HepG2 (cell line): Measurements from ENCODE around the gene ORC4. TPM values are rescaled to one million over a fixed set of nuclear protein-coding genes. Genes with fewer than 3 reads are reported as not detected.

Experiments used
- CBX5 ChIP-seq: sonication (generic); formaldehyde crosslinking; IDR thresholded peaks from 2 replicates; pipeline ENCODE4 v1.4.0; 2020; ENCODE audit warnings: missing genetic modification reagents, borderline replicate concordance
- CENPX ChIP-seq: sonication (generic); formaldehyde crosslinking; IDR thresholded peaks from 2 replicates; pipeline ENCODE4 v1.9.0; 2021; ENCODE audit warnings: mild to moderate bottlenecking, missing genetic modification reagents, moderate library complexity
- FOXM1 ChIP-seq: sonication (generic); formaldehyde crosslinking; IDR thresholded peaks from 2 replicates; pipeline ENCODE4 v1.5.0; 2020; ENCODE audit warnings: missing genetic modification reagents
- MLLT10 ChIP-seq: sonication (generic); formaldehyde crosslinking; IDR thresholded peaks from 2 replicates; pipeline ENCODE4 v1.4.0; 2020; ENCODE audit warnings: missing genetic modification reagents
- MTF1 ChIP-seq: sonication (generic); formaldehyde crosslinking; IDR thresholded peaks from 2 replicates; pipeline ENCODE4 v1.5.0; 2020; ENCODE audit warnings: missing genetic modification reagents
- NAIF1 ChIP-seq: sonication (generic); formaldehyde crosslinking; IDR thresholded peaks from 2 replicates; pipeline ENCODE4 v1.5.0; 2020; ENCODE audit warnings: mild to moderate bottlenecking, missing genetic modification reagents, borderline replicate concordance
- NFE2 ChIP-seq: sonication (generic); formaldehyde crosslinking; IDR thresholded peaks from 2 replicates; pipeline ENCODE4 v1.4.0; 2020; ENCODE audit warnings: missing genetic modification reagents
- RFXANK ChIP-seq: IDR thresholded peaks from 2 replicates; pipeline ENCODE4 v1.6.1; 2016
- SP2 ChIP-seq: sonication (generic); formaldehyde crosslinking; IDR thresholded peaks from 2 replicates; pipeline ENCODE4 v1.5.1; 2020; ENCODE audit warnings: mild to moderate bottlenecking, missing genetic modification reagents
- U2AF2 ChIP-seq: fragments of 200-400 bp; formaldehyde crosslinking; IDR thresholded peaks from 2 replicates; pipeline ENCODE4 v1.6.1; 2017; ENCODE audit warnings: low read depth, mild to moderate bottlenecking, low read length
- ZFYVE20 ChIP-seq: sonication (generic); formaldehyde crosslinking; IDR thresholded peaks from 2 replicates; pipeline ENCODE4 v1.8.0; 2023; ENCODE audit warnings: low read depth, mild to moderate bottlenecking, moderate library complexity, missing genetic modification reagents, borderline replicate concordance
- ZNF256 ChIP-seq: sonication (generic); formaldehyde crosslinking; conservative IDR thresholded peaks from 2 replicates; pipeline ENCODE4 v1.4.0; 2020; ENCODE audit warnings: missing genetic modification reagents
- ZNF264 ChIP-seq: sonication (generic); formaldehyde crosslinking; IDR thresholded peaks from 2 replicates; pipeline ENCODE4 v1.4.0; 2020; ENCODE audit warnings: missing genetic modification reagents
- ZNF501 ChIP-seq: sonication (generic); formaldehyde crosslinking; IDR thresholded peaks from 2 replicates; pipeline ENCODE4 v1.5.1; 2020; ENCODE audit warnings: mild to moderate bottlenecking, moderate library complexity, missing genetic modification reagents
- ZNF530 ChIP-seq: sonication (generic); formaldehyde crosslinking; IDR thresholded peaks from 2 replicates; pipeline ENCODE4 v1.5.0; 2020; ENCODE audit warnings: low read depth, mild to moderate bottlenecking, missing genetic modification reagents
- ZNF710 ChIP-seq: sonication (generic); formaldehyde crosslinking; IDR thresholded peaks from 2 replicates; pipeline ENCODE4 v1.5.0; 2020; ENCODE audit warnings: mild to moderate bottlenecking, missing genetic modification reagents, borderline replicate concordance
- ZSCAN31 ChIP-seq: sonication (generic); formaldehyde crosslinking; IDR thresholded peaks from 2 replicates; pipeline ENCODE4 v1.5.0; 2020; ENCODE audit warnings: low read depth, mild to moderate bottlenecking, missing genetic modification reagents
- polyA plus RNA-seq, 8 experiments: library from polyadenylated mRNA; depleted of rRNA in 3 of 8; stranded (reverse) in 7 of 8; unstranded in 1 of 8; fragments of >200 nt; fragmentation: Illumina TruSeq in 4 of 8; extraction: Trizol in 4 of 8; gene quantifications; 2 replicates each; pipeline versions ENCODE4 v1.2.1 to v1.2.3, GENCODE V29; 2011 to 2016; ENCODE audit warnings: low read depth in 4 of 8, missing spikeins in 1 of 8, mixed read lengths in 1 of 8; ENCODE audit not compliant: insufficient read depth in 1 of 8
- total RNA-seq, 5 experiments: library from RNA; depleted of rRNA; stranded (reverse); fragments of >200 nt; fragmentation: Illumina TruSeq; extraction: Trizol; gene quantifications; 2 replicates each; pipeline ENCODE4 v1.2.3, GENCODE V29; 2016; ENCODE audit warnings: low read depth in 1 of 5
- TF ChIP-seq, protein P1 (sequence below): fragments of 450-650 bp; IDR thresholded peaks from 2 replicates; pipeline ENCODE4 v1.6.1; 2016
- TF ChIP-seq, protein P2 (sequence below): sonication (generic); formaldehyde crosslinking; IDR thresholded peaks from 2 replicates; pipeline ENCODE4 v1.5.0; 2020; ENCODE audit warnings: mild to moderate bottlenecking, missing genetic modification reagents
- TF ChIP-seq, protein P3 (sequence below): sonication (generic); formaldehyde crosslinking; IDR thresholded peaks from 2 replicates; pipeline ENCODE4 v1.9.0; 2021; ENCODE audit warnings: missing genetic modification reagents, mild to moderate bottlenecking, borderline replicate concordance
- TF ChIP-seq, protein P4 (sequence below): sonication (generic); formaldehyde crosslinking; IDR thresholded peaks from 2 replicates; pipeline ENCODE4 v1.8.0; 2022; ENCODE audit warnings: missing genetic modification reagents, mild to moderate bottlenecking, inconsistent platforms, borderline replicate concordance
- TF ChIP-seq, protein P5 (sequence below): IDR thresholded peaks from 2 replicates; pipeline ENCODE4 v1.6.1; 2016; ENCODE audit warnings: mild to moderate bottlenecking, missing biosample characterization, missing genetic modification reagents

Gene ORC4
- total and polyA plus RNA-seq, 2 of the 13 experiments (the other 11 are each of a cell fraction or from before 2014, with no cell fraction given) = 28.6 to 84.8 TPM

DNA sequence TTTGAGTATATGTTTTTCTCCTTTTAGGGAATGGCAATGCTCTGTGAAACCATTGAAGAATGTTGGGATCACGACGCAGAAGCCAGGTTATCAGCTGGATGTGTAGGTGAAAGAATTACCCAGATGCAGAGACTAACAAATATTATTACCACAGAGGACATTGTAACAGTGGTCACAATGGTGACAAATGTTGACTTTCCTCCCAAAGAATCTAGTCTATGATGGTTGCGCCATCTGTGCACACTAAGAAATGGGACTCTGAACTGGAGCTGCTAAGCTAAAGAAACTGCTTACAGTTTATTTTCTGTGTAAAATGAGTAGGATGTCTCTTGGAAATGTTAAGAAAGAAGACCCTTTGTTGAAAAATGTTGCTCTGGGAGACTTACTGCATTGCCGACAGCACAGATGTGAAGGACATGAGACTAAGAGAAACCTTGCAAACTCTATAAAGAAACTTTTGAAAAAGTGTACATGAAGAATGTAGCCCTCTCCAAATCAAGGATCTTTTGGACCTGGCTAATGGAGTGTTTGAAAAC is 93.4 kb downstream of the ORC4 start (continued):
- TF ChIP-seq, protein P1, sequence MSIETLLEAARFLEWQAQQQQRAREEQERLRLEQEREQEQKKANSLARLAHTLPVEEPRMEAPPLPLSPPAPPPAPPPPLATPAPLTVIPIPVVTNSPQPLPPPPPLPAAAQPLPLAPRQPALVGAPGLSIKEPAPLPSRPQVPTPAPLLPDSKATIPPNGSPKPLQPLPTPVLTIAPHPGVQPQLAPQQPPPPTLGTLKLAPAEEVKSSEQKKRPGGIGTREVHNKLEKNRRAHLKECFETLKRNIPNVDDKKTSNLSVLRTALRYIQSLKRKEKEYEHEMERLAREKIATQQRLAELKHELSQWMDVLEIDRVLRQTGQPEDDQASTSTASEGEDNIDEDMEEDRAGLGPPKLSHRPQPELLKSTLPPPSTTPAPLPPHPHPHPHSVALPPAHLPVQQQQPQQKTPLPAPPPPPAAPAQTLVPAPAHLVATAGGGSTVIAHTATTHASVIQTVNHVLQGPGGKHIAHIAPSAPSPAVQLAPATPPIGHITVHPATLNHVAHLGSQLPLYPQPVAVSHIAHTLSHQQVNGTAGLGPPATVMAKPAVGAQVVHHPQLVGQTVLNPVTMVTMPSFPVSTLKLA = no peak
- no peak for TF ChIP-seq CENPX (CRISPR knock-in tag)
- no peak for TF ChIP-seq FOXM1 (CRISPR knock-in tag)
- TF ChIP-seq ZNF256 (CRISPR knock-in tag) = no peak
- TF ChIP-seq CBX5 (CRISPR knock-in tag) = no peak; the same call in 1 of the 2 replicates
- TF ChIP-seq RFXANK = 0 out of 2 replicates have a peak, but pooled peaks have one; percentile 71
- TF ChIP-seq NFE2 = no peak
- TF ChIP-seq U2AF2 = no peak
- TF ChIP-seq SP2 (CRISPR knock-in tag) = no peak
- TF ChIP-seq ZNF710 (CRISPR knock-in tag) = peak; percentile 68; the same call in 1 of the 2 replicates
- TF ChIP-seq ZFYVE20 (CRISPR knock-in tag) = no peak
- no peak for TF ChIP-seq ZNF264
- TF ChIP-seq, protein P2, sequence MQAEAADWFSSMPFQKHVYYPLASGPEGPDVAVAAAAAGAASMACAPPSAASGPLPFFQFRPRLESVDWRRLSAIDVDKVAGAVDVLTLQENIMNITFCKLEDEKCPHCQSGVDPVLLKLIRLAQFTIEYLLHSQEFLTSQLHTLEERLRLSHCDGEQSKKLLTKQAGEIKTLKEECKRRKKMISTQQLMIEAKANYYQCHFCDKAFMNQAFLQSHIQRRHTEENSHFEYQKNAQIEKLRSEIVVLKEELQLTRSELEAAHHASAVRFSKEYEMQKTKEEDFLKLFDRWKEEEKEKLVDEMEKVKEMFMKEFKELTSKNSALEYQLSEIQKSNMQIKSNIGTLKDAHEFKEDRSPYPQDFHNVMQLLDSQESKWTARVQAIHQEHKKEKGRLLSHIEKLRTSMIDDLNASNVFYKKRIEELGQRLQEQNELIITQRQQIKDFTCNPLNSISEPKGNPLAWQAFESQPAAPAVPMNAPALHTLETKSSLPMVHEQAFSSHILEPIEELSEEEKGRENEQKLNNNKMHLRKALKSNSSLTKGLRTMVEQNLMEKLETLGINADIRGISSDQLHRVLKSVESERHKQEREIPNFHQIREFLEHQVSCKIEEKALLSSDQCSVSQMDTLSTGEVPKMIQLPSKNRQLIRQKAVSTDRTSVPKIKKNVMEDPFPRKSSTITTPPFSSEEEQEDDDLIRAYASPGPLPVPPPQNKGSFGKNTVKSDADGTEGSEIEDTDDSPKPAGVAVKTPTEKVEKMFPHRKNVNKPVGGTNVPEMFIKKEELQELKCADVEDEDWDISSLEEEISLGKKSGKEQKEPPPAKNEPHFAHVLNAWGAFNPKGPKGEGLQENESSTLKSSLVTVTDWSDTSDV = no peak
- TF ChIP-seq ZSCAN31 (CRISPR knock-in tag) = peak; percentile 88
- TF ChIP-seq, protein P3, sequence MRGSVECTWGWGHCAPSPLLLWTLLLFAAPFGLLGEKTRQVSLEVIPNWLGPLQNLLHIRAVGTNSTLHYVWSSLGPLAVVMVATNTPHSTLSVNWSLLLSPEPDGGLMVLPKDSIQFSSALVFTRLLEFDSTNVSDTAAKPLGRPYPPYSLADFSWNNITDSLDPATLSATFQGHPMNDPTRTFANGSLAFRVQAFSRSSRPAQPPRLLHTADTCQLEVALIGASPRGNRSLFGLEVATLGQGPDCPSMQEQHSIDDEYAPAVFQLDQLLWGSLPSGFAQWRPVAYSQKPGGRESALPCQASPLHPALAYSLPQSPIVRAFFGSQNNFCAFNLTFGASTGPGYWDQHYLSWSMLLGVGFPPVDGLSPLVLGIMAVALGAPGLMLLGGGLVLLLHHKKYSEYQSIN = no peak
- TF ChIP-seq ZNF501 = no peak
- no peak for TF ChIP-seq NAIF1
- no peak for TF ChIP-seq MTF1 (CRISPR knock-in tag)
- no peak for TF ChIP-seq MLLT10 (CRISPR knock-in tag)
- TF ChIP-seq, protein P4, sequence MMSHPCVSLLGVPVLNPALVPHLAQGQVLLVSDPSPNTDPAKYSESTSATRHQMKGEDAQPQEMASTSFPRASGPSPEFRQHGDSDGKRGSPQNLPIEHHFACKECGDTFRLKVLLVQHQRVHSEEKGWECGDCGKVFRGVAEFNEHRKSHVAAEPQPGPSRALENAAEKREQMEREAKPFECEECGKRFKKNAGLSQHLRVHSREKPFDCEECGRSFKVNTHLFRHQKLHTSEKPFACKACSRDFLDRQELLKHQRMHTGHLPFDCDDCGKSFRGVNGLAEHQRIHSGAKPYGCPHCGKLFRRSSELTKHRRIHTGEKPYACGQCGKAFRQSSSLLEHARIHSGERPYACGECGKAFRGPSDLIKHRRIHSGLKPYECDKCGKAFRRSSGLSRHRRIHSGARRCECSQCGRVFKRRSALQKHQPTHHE (CRISPR knock-in tag) = no peak
- TF ChIP-seq, protein P5, sequence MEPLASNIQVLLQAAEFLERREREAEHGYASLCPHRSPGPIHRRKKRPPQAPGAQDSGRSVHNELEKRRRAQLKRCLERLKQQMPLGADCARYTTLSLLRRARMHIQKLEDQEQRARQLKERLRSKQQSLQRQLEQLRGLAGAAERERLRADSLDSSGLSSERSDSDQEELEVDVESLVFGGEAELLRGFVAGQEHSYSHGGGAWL = no peak
- TF ChIP-seq ZNF530 = no peak
